IPS-NIHi7 (cell line): ENCODE results near the gene KIAA0825.
A peak's percentile ranks its signal among the peaks of the same experiment; 100 is the strongest.

ENCODE experiments used
- DNase-seq: peaks from one replicate; pipeline ENCODE4 v3.0.0; 2012; ENCODE audit warnings: mixed read lengths; ENCODE audit errors: extremely low spot score

Gene KIAA0825

GRCh38 chr5:94240993-94241651 is 377.3 kb downstream of the KIAA0825 start:
- no peak for DNase-seq

- DNase-seq = no peak
These were observed 377.8 kb downstream of the KIAA0825 start for GRCh38 chr5:94240596-94240992.

- no peak for DNase-seq
These were observed 378.3 kb downstream of the KIAA0825 start for GRCh38 chr5:94240134-94240533.

GRCh38 chr5:94239266-94239665 is 379.1 kb downstream of the KIAA0825 start:
- no peak for DNase-seq

GRCh38 chr5:94234987-94235386 is 383.4 kb downstream of the KIAA0825 start:
- DNase-seq = no peak

- no peak for DNase-seq
These were observed 389.6 kb downstream of the KIAA0825 start for GRCh38 chr5:94228791-94229190.

GRCh38 chr5:94223235-94223634 is 395.2 kb downstream of the KIAA0825 start:
- DNase-seq = no peak

GRCh38 chr5:94218374-94218773 is 400.0 kb downstream of the KIAA0825 start:
- no peak for DNase-seq

- DNase-seq = no peak
These were observed 400.7 kb downstream of the KIAA0825 start for GRCh38 chr5:94217745-94218144.

- no peak for DNase-seq
These were observed 401.2 kb downstream of the KIAA0825 start for GRCh38 chr5:94217216-94217615.

- DNase-seq = no peak
These were observed 405.9 kb downstream of the KIAA0825 start for GRCh38 chr5:94212476-94212875.

GRCh38 chr5:94209774-94210355 is 408.5 kb downstream of the KIAA0825 start:
- no peak for DNase-seq

- no peak for DNase-seq
These were observed 409.1 kb downstream of the KIAA0825 start for GRCh38 chr5:94209272-94209671.

- DNase-seq = no peak
These were observed 418.8 kb downstream of the KIAA0825 start for GRCh38 chr5:94199566-94199965.

GRCh38 chr5:94197970-94198369 is 420.4 kb downstream of the KIAA0825 start:
- no peak for DNase-seq

- no peak for DNase-seq
These were observed 421.5 kb downstream of the KIAA0825 start for GRCh38 chr5:94196953-94197352.

GRCh38 chr5:94192658-94193391 is 425.6 kb downstream of the KIAA0825 start:
- DNase-seq = peak; percentile 16

- no peak for DNase-seq
These were observed 426.8 kb downstream of the KIAA0825 start for GRCh38 chr5:94191604-94192003.

GRCh38 chr5:94188725-94189124 is 429.7 kb downstream of the KIAA0825 start:
- no peak for DNase-seq

- peak; percentile 16 for DNase-seq
These were observed 433.5 kb downstream of the KIAA0825 start for GRCh38 chr5:94184870-94185269.

- DNase-seq = peak; percentile 48
These were observed 436.5 kb downstream of the KIAA0825 start for GRCh38 chr5:94181895-94182294.

- DNase-seq = no peak
These were observed 437.6 kb downstream of the KIAA0825 start for GRCh38 chr5:94180761-94181160.

- DNase-seq = no peak
These were observed 442.5 kb downstream of the KIAA0825 start for GRCh38 chr5:94175912-94176311.
